Measurements from ENCODE around the gene IFT20.

The IFT20 gene

DNA sequence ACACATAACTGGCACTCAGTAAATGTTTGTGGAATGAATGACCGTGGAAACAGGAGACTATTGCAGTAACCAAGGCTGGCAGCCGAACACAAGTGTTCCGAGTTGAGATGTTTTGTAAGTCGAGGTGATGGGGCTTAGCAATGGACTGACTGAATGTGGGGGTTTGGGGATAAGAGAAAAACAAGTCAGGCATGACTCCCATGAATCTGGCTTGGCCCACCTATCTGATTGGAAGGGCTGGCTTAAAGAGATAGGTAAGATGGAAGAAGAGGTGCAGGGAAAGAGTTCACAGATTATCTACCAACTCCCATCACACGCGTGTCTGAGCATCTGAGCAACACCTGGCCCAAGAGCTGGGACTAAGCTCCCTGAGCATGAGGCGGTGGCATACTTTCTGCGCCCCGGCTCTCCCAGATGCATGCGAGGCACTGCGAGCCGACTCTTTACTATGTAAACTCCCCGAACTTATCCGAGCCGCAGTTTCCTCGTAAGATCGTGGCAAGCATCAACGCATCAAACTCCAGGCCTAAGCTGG lies 539 bp downstream of the IFT20 start:
- H3K4me3 ChIP-seq (ENCODE audit: low read depth, low read length), result peak overlapping the region; percentile 77
- TF ChIP-seq, protein P1, sequence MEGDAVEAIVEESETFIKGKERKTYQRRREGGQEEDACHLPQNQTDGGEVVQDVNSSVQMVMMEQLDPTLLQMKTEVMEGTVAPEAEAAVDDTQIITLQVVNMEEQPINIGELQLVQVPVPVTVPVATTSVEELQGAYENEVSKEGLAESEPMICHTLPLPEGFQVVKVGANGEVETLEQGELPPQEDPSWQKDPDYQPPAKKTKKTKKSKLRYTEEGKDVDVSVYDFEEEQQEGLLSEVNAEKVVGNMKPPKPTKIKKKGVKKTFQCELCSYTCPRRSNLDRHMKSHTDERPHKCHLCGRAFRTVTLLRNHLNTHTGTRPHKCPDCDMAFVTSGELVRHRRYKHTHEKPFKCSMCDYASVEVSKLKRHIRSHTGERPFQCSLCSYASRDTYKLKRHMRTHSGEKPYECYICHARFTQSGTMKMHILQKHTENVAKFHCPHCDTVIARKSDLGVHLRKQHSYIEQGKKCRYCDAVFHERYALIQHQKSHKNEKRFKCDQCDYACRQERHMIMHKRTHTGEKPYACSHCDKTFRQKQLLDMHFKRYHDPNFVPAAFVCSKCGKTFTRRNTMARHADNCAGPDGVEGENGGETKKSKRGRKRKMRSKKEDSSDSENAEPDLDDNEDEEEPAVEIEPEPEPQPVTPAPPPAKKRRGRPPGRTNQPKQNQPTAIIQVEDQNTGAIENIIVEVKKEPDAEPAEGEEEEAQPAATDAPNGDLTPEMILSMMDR (IDR thresholded peaks at IDR 0.05; ENCODE audit: low read depth, low read length, missing control alignments), result no peak
- no peak for DNase-seq (ENCODE audit: low read depth)

DNA sequence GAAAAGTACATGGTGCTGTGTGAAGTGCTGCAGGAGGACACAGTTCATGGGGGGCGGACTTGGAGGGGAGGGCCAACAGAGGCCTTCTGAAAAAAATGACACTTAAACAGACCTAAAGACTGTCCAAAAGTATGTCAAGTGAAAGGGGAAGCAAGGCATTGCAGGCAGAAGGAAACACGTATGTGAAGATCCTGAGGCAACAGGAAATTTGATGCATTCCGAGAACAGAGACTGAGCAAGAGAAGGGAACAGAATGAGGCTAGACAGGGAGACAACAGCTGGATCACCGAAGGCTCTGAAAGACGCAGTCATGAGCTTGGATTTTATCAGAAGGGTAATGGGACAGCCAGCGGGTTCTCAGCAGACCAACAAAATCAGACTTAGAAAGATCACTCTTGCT lies 1.1 kb downstream of the IFT20 start:
- no peak for DNase-seq (ENCODE audit: low read depth)
- peak overlapping the region; percentile 77 for H3K4me3 ChIP-seq (ENCODE audit: low read depth, low read length)

GRCh38 chr17:28333083-28333746 lies 2.1 kb downstream of the IFT20 start:
- no peak for DNase-seq (ENCODE audit: low read depth)
- H3K4me3 ChIP-seq (ENCODE audit: low read depth, low read length), result no peak overlapping the region
- TF ChIP-seq, protein P1 (IDR thresholded peaks at IDR 0.05; ENCODE audit: low read depth, low read length, missing control alignments), result no peak

More for the DNA sequence above, 1.1 kb downstream of the IFT20 start:
- TF ChIP-seq, protein P1 (IDR thresholded peaks at IDR 0.05; ENCODE audit: low read depth, low read length, missing control alignments), result no peak

GRCh38 chr17:28331891-28332420 lies 3.3 kb downstream of the IFT20 start:
- TF ChIP-seq, protein P1 (IDR thresholded peaks at IDR 0.05; ENCODE audit: low read depth, low read length, missing control alignments), result no peak
- no peak for DNase-seq (ENCODE audit: low read depth)
- no peak overlapping the region for H3K4me3 ChIP-seq (ENCODE audit: low read depth, low read length)

DNA sequence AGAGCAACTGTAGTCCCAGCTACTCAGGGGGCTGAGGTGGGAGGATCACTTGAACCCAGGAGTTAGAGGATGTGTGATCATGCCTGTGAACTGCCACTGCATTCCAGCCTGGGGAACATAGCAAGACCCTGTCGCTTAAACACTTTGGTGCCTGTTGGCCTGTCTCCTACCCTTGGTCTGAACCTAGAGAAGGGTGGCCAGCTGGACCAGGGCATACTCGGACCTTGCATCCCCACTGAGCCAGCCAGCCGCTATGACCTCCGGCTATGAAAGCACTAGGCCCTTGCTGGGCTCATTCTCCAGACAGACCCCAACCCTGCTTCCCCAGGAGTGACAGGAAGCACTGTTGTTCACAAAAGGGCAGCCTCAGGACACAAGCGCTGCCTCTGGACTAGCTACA lies 4.6 kb downstream of the IFT20 start:
- no peak for DNase-seq (ENCODE audit: low read depth)
- TF ChIP-seq, protein P1 (IDR thresholded peaks at IDR 0.05; ENCODE audit: low read depth, low read length, missing control alignments), result no peak

DNA sequence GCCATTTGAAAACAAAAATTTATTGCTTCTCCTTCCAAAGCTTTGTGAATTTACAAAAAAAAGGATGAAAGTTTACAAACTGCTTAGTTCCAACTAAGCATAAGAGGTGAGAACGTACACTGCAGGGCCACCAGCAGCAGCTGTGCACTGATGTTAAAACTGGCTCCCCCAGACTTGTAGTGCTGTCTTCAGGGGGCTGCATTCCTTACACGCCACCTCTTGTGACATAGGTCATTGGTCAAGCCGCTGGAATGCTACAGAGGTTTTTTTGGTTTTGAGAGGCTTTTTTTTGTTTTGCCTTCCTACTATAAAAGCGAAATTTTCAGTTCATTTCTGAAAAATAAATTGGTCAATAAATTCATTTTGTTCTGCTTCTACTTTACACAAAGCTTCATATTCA lies 6.9 kb downstream of the IFT20 start:
- TF ChIP-seq, protein P1 (IDR thresholded peaks at IDR 0.05; ENCODE audit: low read depth, low read length, missing control alignments), result no peak
- no peak overlapping the region for H3K4me3 ChIP-seq (ENCODE audit: low read depth, low read length)
- no peak for DNase-seq (ENCODE audit: low read depth)

More for the DNA sequence above, 4.6 kb downstream of the IFT20 start:
- no peak overlapping the region for H3K4me3 ChIP-seq (ENCODE audit: low read depth, low read length)

Data from GM12864 (cell line).